ENCODE results near the gene CTSS.

GRCh38 chr1:150796374-150796773, 30.8 kb upstream of the CTSS start:
- TF ChIP-seq CTCF (conservative IDR thresholded peaks at IDR 0.05; ENCODE audit: low read depth, low read length) (no peak), EZH2 (IDR thresholded peaks at IDR 0.05; ENCODE audit: low read length, unreplicated experiment) (no peak), EZH2phosphoT487 (IDR thresholded peaks at IDR 0.05; ENCODE audit: borderline replicate concordance, low read length) (no peak)

Measured in PC-3 (cell line).